Endothelial cell of umbilical vein (primary cell): Measurements from ENCODE around the gene ADRA2A. TPM values are rescaled to one million over a fixed set of nuclear protein-coding genes. Genes with fewer than 3 reads are reported as not detected.
A peak's percentile ranks its signal among the peaks of the same experiment; 100 is the strongest.

Experiments used
- BruUV-seq: library from RNA; stranded (reverse); fragments of 400-500 nt; replicated peaks from 2 replicates; lab custom pipeline; 2021; lab: Mats Ljungman, UMichigan
- CTCF ChIA-PET: fragments of 300-600, 350-600 bp; sonication (Branson Sonifier 250); formaldehyde crosslinking; loops from one replicate; lab custom pipeline; 2021; ENCODE audit warnings: antibody characterized with exemption, inconsistent platforms; lab: Charles Lee
- POLR2A ChIA-PET: fragments of 300-600, 350-600 bp; sonication (Branson Sonifier 250); formaldehyde crosslinking; loops from one replicate; lab custom pipeline; 2021; ENCODE audit warnings: antibody characterized with exemption, inconsistent platforms; lab: Charles Lee
- DNase-seq: peaks from one replicate; pipeline ENCODE4 v3.0.0-alpha.2; 2011; ENCODE audit warnings: low read depth, low spot score
- FAIRE-seq: peaks from 2 replicates; lab custom pipeline; 2011; peaks lifted over from hg19 to GRCh38; lab: Jason Lieb, UNC
- H2AFZ ChIP-seq: 2 replicates; pipeline ENCODE4 v1.6.0; 2012; ENCODE audit warnings: low read depth, low read length, control low read depth, inconsistent platforms
- H3K27ac ChIP-seq: 2 replicates; pipeline ENCODE4 v1.5.1; 2011; ENCODE audit warnings: low read depth, mild to moderate bottlenecking, control low read depth, low read length, moderate library complexity; ENCODE audit not compliant: insufficient read depth
- H3K27me3 ChIP-seq, 2 experiments: 2 replicates each; pipeline versions ENCODE4 v1.6.0 to v1.6.1; 2011; ENCODE audit warnings: low read length in 2 of 2, mixed read lengths in 1 of 2; ENCODE audit not compliant: control insufficient read depth in 2 of 2, insufficient read depth in 2 of 2
- H3K36me3 ChIP-seq, 2 experiments: 2 replicates in 1 of 2; 3 replicates in 1 of 2; pipeline ENCODE4 v1.5.1; 2011; ENCODE audit warnings: low read length in 2 of 2, mild to moderate bottlenecking in 1 of 2, moderate library complexity in 1 of 2; ENCODE audit not compliant: control insufficient read depth in 2 of 2, insufficient read depth in 2 of 2; ENCODE audit errors: extremely low read depth in 1 of 2
- H3K4me1 ChIP-seq: 3 replicates; pipeline ENCODE4 v1.5.1; 2011; ENCODE audit warnings: mild to moderate bottlenecking, low read length; ENCODE audit not compliant: control insufficient read depth, insufficient read depth; ENCODE audit errors: extremely low read depth
- H3K4me2 ChIP-seq: 2 replicates; pipeline ENCODE4 v1.6.1; 2011; ENCODE audit warnings: low read length, control low read depth, mixed read lengths; ENCODE audit not compliant: insufficient read depth
- H3K4me3 ChIP-seq, 3 experiments: fragments of 200-600 bp in 1 of 3; sonication (generic), shearing (Covaris generic) in 1 of 3; replicated peaks in 1 of 3; 2 replicates each; pipeline ENCODE4 v1.5.1; 2011 to 2016; ENCODE audit warnings: control low read depth in 3 of 3, low read length in 3 of 3, mild to moderate bottlenecking in 2 of 3, inconsistent platforms in 1 of 3, low read depth in 1 of 3, moderate library complexity in 1 of 3; ENCODE audit not compliant: insufficient read depth in 1 of 3
- H3K79me2 ChIP-seq: 2 replicates; pipeline ENCODE4 v1.6.0; 2012; ENCODE audit warnings: low read length, inconsistent platforms; ENCODE audit not compliant: control insufficient read depth, insufficient read depth
- H3K9ac ChIP-seq: replicated peaks from 2 replicates; pipeline ENCODE3; 2011; ENCODE audit warnings: low read length, control low read depth; ENCODE audit not compliant: insufficient read depth; ENCODE audit errors: extremely low read depth
- H3K9me1 ChIP-seq: replicated peaks from 3 replicates; pipeline ENCODE4 v1.6.0; 2011; ENCODE audit warnings: mild to moderate bottlenecking, low read length; ENCODE audit not compliant: control insufficient read depth, insufficient read depth; ENCODE audit errors: extremely low read depth
- H3K9me3 ChIP-seq: replicated peaks from 2 replicates; pipeline ENCODE4 v1.5.1; 2012; ENCODE audit warnings: low read length, inconsistent platforms; ENCODE audit not compliant: control insufficient read depth, insufficient read depth
- H4K20me1 ChIP-seq: replicated peaks from 2 replicates; pipeline ENCODE3; 2011; ENCODE audit warnings: mild to moderate bottlenecking, low read length; ENCODE audit not compliant: control insufficient read depth, insufficient read depth; ENCODE audit errors: extremely low read depth
- GATA2 ChIP-seq: IDR thresholded peaks from 2 replicates; pipeline ENCODE4 v1.7.0; 2011; ENCODE audit warnings: low read depth, mild to moderate bottlenecking, moderate library complexity, mixed read lengths, low read length; ENCODE audit not compliant: insufficient read length, insufficient read depth
- JUN ChIP-seq: IDR thresholded peaks from 2 replicates; pipeline ENCODE4 v1.6.1; 2011; ENCODE audit warnings: borderline replicate concordance, low read depth; ENCODE audit not compliant: insufficient read length, insufficient read depth
- POLR2AphosphoS5 ChIP-seq: IDR thresholded peaks from 2 replicates; pipeline ENCODE4 v1.6.1; 2012; ENCODE audit warnings: low read depth, mild to moderate bottlenecking, control low read depth, low read length, moderate library complexity; ENCODE audit not compliant: insufficient read depth
- dilution Hi-C: fragments of 300-500 bp; cut with MboI; formaldehyde crosslinking; loops from one replicate; pipeline ENCODE4 v1.15.0; 2019; ENCODE audit warnings: low sequenced_read_pairs; ENCODE audit not compliant: extremely low pct_ligation_motif_present
- intact Hi-C: fragments of 100-400 bp; cut with micrococcal nuclease; formaldehyde crosslinking; loops from one replicate; pipeline ENCODE4 v1.10.0; 2022
- polyA plus RNA-seq, 4 experiments: library from polyadenylated mRNA; depleted of rRNA in 3 of 4; stranded (reverse) in 3 of 4; unstranded in 1 of 4; fragments of >200 nt; gene quantifications; 2 replicates each; pipeline versions ENCODE4 v1.2.1 to v1.2.3, GENCODE V29; 2011 to 2012; ENCODE audit warnings: missing spikeins in 1 of 4
- total RNA-seq: library from RNA; stranded (reverse); gene quantifications from 2 replicates; pipeline ENCODE4 v1.2.3, GENCODE V29; 2021
- TF ChIP-seq, protein P1 (sequence below), 2 donors: IDR thresholded peaks; 1 replicate in 1 of 2; 2 replicates in 1 of 2; pipeline ENCODE4 v1.5.1; 2011; ENCODE audit warnings: low read length in 2 of 2, mild to moderate bottlenecking in 2 of 2, moderate library complexity in 2 of 2, control low read depth in 1 of 2, inconsistent platforms in 1 of 2, low read depth in 1 of 2; ENCODE audit not compliant: insufficient read depth in 1 of 2; ENCODE audit errors: extremely low read depth in 1 of 2

The ADRA2A gene
- total and polyA plus RNA-seq, 2 donors (not counting 3 experiments of a cell fraction or from before 2014, with no cell fraction given), result 0.03 TPM; not detected in 1

DNA sequence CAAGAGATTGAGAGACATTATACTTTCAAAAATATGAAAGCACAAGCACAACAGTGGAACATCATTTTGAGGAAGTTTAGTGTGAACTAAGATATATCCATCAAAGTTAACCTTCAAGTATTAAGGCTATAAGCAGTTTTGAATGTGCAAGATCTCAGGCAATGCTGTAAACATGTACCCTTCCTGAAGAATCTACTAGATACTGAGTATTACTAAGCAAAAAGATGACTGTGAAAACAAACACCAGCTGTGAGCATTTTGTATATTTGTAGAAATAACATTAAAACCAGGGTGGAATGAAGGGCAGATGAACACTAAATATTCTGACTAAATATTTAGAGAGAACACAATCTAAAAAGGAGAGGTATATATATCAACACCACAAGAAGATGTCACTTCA is 41.3 kb upstream of the ADRA2A start:
- Histone ChIP-seq H3K27ac (no peak overlapping the region), H3K4me2 (no peak overlapping the region), H3K27me3 (no peaks in the 10 kb centered on the region), H3K9me1 (no peaks in the 10 kb centered on the region), H3K4me3 (no peak overlapping the region), H3K4me1 (no peaks in the 10 kb centered on the region), H4K20me1 (no peaks in the 10 kb centered on the region), H3K9ac (no peak overlapping the region), H3K79me2 (no peaks in the 10 kb centered on the region), H2AFZ (no peak overlapping the region), H3K36me3 (no peaks in the 10 kb centered on the region), H3K9me3 (no peaks in the 10 kb centered on the region)
- ChIA-PET CTCF (no interaction called here), POLR2A (no interaction called here)
- DNase-seq (no peak), FAIRE-seq (no peak)
- TF ChIP-seq POLR2AphosphoS5 (no peak), JUN (no peak)
- TF ChIP-seq, protein P1, sequence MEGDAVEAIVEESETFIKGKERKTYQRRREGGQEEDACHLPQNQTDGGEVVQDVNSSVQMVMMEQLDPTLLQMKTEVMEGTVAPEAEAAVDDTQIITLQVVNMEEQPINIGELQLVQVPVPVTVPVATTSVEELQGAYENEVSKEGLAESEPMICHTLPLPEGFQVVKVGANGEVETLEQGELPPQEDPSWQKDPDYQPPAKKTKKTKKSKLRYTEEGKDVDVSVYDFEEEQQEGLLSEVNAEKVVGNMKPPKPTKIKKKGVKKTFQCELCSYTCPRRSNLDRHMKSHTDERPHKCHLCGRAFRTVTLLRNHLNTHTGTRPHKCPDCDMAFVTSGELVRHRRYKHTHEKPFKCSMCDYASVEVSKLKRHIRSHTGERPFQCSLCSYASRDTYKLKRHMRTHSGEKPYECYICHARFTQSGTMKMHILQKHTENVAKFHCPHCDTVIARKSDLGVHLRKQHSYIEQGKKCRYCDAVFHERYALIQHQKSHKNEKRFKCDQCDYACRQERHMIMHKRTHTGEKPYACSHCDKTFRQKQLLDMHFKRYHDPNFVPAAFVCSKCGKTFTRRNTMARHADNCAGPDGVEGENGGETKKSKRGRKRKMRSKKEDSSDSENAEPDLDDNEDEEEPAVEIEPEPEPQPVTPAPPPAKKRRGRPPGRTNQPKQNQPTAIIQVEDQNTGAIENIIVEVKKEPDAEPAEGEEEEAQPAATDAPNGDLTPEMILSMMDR (IDR thresholded peaks at IDR 0.05; ENCODE audit: extremely low read depth in 1 of 2, insufficient read depth in 1 of 2, low read depth in 1 of 2, low read length in 2 of 2), result no peak
- BruUV-seq, result no TSS peak
- dilution Hi-C loops, result no loop called here
- intact Hi-C loops, result no loop called here

DNA sequence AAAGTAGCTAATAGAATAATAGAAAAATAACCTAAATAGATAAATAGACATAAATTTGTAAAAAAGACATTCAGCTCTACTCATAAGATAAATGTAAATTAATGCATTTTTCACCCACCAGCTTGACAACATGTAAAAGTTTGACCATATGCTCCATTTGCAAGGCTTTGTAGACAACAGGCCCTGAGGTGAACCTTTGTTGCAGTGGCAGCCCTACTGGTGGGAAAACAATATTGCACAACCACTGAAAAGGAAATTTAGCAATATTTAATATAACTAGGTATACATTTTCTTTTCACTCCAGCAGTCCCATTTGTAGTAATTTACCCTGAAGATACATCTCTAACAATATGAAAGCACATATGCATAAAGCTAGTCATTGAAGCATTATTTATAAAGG is 39.0 kb upstream of the ADRA2A start:
- Histone ChIP-seq H3K4me3 (no peak overlapping the region), H3K27ac (no peak overlapping the region), H3K79me2 (no peaks in the 10 kb centered on the region), H3K27me3 (no peaks in the 10 kb centered on the region), H3K4me2 (no peak overlapping the region), H3K9me1 (no peaks in the 10 kb centered on the region), H3K4me1 (no peaks in the 10 kb centered on the region), H3K9me3 (no peaks in the 10 kb centered on the region), H3K9ac (no peak overlapping the region), H3K36me3 (no peaks in the 10 kb centered on the region), H4K20me1 (no peaks in the 10 kb centered on the region), H2AFZ (no peak overlapping the region)
- dilution Hi-C loops (no loop called here), intact Hi-C loops (no loop called here)
- no peak for FAIRE-seq
- CTCF ChIA-PET, result interaction anchor here (0.8 to 1.0 kb wide), 4 partner anchors 28 to 291 kb away, joined by 3 read pairs; partner anchors contain the start of gene BBIP1
- POLR2A ChIA-PET, result no interaction called here
- no peak for DNase-seq
- TF ChIP-seq, protein P1 (IDR thresholded peaks at IDR 0.05; ENCODE audit: extremely low read depth in 1 of 2, insufficient read depth in 1 of 2, low read depth in 1 of 2, low read length in 2 of 2), result peak in 1 of 2 donors; percentile 8
- TF ChIP-seq GATA2, result no peak
- BruUV-seq, result no TSS peak
